ENCODE measurements around the gene GGT5. TPM values are rescaled to one million over a fixed set of nuclear protein-coding genes. Genes with fewer than 3 reads are reported as not detected.
"Not testable (repeated sequence)": the region's sequence is repeated elsewhere in the genome, so short reads cannot be mapped to it uniquely, and the experiment has no call there.

Gene GGT5, protein sequence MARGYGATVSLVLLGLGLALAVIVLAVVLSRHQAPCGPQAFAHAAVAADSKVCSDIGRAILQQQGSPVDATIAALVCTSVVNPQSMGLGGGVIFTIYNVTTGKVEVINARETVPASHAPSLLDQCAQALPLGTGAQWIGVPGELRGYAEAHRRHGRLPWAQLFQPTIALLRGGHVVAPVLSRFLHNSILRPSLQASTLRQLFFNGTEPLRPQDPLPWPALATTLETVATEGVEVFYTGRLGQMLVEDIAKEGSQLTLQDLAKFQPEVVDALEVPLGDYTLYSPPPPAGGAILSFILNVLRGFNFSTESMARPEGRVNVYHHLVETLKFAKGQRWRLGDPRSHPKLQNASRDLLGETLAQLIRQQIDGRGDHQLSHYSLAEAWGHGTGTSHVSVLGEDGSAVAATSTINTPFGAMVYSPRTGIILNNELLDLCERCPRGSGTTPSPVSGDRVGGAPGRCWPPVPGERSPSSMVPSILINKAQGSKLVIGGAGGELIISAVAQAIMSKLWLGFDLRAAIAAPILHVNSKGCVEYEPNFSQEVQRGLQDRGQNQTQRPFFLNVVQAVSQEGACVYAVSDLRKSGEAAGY
- total RNA-seq = 5.0 TPM

DNA sequence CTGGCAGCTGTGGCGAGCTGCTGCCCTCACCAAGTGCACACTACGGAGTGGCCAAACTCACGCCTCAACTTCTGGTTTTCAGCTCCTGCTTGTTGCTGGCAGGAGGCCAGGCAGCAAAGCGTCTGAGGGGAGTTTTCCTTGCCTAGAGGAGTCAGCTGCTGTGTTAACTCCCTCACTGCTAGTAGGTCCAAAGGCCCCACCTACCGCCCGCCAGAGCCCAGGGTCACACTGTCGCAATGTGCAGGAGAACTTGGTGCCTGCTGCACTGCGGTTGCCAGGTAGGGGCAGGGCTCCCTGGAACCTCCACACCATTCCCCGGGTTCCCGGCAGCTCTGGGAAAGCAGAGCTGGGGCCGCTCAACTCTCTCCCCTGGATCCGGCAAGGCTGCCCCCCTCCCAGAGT, at the start of gene GGT5:
Gene GGT5 (minus strand): TSS at position 53 of the 402 bp plus-strand sequence. CDS start 357 bp downstream, outside the sequence.
- ATAC-seq = not testable (repeated sequence)

DNA sequence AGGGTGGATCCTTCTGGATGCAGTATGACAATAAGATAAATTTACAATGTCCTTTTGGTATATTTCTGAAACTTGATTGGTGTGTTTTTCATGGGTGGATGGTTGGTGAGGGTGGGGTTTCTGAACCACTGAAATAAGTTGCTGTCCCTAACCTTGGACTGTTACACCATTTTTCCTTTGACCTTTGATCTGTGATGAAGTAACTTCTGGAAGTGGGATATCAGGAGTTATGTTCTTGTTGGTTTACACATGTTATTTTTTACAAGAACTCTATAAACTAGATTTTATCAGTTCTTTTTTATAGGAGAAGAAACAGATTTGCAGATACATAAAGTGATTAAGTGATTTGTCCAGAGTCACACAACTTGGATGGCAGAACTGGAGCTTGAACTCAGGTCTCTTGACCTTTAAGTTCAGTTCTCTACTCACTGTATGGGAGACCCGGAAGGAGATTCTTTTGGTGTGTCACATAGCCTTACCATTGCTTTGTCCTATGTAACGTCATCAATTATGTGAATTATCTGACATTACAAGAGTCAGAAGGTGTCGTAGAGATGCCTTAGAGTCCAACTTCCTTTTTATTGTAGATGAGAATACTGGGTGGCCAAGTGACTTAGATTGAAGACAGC, 47.4 kb upstream of the GGT5 start:
- ATAC-seq = not testable (repeated sequence)

DNA sequence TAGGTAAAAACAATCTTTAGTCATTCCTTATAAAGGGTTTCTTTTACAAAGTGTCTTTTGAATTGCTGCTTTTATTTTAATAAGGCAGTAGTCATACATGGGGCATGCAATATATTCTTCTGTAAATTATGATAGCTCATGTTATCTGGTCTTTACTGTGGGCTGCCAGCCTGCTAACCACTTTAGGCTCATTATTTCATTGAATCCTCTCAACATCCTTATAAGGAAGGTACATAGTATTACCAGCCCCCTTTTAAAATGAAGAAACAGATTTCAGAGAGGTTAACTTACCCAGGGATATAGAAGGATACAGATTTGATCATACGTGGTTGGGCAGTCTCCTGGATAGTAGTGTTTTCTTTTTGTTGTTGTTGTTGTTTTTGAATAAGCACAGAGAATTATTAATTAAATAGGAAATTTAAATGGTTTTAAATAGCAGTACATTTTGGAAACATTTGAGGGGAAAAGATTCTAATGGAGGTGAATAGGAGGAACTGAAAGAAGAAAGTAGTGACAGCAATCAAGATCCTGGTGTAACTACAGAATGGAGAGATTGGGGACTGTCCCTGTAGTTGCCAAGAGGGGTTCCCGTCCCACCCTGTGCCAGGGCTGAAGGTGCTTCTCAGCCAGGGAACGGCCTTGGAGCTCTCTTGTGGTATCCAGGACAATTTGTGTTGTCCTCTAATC, 46.8 kb upstream of the GGT5 start:
- ATAC-seq = no peak

DNA sequence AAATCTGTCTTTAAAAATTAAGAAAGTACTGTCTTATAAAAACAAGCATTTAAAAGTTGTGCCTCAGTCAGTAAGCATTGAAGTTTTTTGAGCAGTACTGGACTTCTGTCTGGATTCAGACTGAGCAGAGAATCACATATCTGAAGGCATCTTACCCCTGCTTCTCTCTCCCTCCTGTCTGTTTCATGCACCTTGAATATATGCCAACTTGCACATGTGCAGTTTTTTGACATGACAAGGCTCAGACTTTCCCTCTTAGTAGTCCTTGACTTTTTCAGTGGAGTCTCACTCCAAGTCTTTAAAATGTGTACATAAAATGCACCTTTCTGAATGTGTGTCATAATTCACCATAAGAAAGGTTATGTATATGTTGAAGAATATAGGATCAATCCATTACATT, 45.6 kb upstream of the GGT5 start:
- no peak for ATAC-seq

DNA sequence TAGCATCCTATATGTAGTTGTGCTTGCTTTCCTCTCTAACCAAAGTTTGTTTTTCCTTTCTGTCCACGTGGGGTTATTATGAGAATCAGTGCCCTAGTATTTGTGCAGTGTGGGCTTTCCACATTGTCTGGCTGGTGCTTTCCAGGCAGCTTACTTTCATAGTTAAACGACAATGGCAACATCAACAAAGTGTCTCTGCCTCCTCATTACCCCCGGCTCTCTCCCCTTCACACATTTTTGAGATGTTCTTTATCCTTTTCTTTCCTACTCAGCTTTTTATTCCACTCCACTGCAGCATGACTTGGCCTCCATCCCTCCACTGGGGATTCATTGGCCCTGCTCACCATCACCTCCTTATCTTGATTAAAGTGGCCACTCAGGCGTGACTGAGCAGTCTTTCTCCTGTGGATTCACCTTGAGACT, 44.9 kb upstream of the GGT5 start:
- ATAC-seq = no peak

DNA sequence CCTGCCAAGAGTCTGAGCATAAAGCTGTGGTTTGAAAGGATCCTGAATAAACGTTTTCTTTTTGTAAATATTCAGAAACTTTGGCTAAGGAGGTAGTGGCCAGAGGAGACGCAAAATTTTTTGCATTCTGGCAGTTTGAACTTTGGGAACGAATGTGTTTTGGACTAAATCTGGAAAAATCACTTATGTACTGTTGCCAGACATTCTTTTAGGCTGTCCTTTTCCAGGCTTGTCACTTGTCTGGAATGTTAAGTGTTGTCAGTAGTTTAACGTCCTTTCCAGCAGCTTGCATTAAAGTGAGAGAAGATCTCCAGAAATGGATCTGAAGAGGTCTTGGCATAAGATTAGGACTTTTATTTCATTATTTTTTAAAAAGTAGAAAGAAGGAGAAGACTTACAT, 44.2 kb upstream of the GGT5 start:
- ATAC-seq = no peak

DNA sequence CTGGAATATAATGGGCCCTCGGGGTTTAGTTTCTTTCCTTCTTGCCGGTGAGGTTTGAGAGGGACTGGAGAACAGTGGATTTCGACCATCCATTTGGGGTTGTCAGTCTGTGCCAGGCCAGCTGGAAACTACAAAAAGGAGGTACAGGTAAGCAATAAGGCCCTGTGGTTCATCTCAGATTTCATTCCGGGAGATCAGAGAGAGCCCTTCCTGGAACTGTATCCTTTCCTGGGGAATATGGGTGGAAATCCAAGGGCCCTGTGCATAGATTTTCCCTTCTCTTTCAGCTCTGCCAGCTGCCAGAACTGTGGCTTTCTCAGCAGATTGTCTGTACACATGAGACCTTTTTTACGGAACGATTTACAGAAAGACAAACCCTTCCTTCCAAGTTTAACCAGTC, 42.9 kb upstream of the GGT5 start:
- ATAC-seq = not testable (repeated sequence)

DNA sequence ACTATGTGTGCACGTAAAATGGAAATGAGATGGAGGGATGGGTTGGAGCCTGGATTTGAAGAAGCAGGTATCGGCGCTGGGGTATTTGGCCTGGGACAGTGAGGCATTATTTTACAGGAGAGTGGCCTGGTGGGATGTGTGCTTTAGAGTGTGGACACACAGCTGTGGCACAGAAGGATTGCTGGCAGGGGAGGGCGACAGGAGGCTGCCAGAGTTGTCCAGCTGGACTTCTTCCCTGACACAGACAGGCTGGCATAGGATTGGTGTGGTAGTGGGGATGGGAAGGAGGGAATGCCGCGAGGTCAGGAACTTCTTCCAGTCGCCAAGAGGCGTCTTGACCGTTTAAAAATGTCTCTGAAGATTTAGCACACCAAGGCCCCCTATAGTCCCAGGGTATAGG, 42.3 kb upstream of the GGT5 start:
- ATAC-seq = not testable (repeated sequence)

DNA sequence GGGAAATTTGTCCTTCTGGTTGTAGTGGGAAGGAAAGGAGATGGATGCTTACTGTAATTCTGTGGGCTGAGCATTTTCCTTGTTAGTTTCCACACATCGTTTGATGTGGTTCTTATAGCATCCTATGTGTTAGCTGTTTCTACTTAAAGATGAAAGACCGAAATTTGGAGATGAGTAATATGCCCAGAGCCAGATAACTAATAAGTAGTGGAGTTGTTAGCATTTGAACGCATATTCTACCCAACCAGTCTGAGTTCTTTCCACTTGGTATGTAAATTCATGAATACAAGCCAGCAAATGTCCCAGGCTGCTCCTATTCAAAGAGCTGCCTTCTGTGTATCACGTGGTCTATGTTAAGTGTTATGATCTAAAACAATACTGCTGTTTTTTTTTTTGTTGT, 40.4 kb upstream of the GGT5 start:
- ATAC-seq = no peak

DNA sequence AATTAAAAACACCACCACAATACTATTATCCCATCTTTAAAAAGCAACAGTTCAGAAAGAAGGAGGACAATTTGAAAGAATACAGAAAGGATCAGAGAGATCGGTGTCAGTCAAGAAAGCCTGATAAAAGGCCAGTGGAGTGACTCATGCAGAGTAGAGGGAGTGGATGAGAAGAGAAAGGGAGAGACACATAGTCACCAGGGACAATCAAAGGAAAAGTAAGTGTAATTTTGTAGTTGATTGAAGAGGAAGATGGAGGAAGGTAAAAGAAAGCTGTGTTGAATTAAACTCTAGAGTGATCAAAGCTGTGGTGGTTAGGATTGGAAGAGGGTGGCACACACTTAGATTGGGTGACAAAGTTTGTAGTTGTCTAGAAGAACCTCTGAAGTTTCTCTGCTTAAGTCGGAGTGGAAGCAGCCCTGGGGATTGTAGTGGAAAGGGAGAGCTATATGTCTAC, 39.9 kb upstream of the GGT5 start:
- ATAC-seq = peak; percentile 62

DNA sequence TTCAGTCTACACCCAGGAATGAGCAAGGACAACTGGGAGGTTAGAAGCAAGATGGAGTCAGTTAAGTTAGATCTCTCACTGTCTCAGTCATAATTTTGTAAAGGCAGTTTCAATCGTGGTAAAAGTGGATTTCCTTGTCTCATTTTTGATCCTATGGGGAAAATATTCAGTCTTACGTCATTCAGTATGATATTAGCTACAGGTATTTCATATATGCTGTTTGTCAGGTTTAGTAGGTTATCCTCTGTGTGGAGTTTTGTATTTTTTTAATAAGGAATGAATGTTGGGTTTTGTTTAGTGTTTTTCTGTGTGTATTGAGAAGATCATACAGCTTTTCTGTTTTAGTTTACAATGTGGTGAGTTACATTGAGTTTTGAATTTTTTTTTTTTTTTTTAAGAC, 37.5 kb upstream of the GGT5 start:
- ATAC-seq = peak; percentile 71

DNA sequence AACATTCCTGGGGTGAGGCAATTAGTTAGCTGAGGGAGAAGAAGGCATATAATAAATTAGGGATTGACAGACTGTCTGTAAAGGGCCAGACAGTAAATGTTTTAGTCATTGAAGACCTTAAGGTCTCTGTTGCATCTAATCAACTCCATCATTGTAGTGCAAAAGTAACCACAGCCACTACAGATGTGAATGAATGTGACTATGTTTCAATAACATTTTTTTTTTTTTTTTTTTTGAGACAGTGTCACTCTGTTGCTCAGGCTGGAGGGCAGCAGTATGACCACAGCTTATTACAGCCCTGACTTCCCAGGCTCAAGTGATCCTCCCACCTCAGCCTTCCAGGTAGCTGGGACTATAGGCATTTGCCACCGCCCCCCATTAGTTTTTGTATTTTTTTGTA, 35.5 kb upstream of the GGT5 start:
- peak; percentile 19 for ATAC-seq

DNA sequence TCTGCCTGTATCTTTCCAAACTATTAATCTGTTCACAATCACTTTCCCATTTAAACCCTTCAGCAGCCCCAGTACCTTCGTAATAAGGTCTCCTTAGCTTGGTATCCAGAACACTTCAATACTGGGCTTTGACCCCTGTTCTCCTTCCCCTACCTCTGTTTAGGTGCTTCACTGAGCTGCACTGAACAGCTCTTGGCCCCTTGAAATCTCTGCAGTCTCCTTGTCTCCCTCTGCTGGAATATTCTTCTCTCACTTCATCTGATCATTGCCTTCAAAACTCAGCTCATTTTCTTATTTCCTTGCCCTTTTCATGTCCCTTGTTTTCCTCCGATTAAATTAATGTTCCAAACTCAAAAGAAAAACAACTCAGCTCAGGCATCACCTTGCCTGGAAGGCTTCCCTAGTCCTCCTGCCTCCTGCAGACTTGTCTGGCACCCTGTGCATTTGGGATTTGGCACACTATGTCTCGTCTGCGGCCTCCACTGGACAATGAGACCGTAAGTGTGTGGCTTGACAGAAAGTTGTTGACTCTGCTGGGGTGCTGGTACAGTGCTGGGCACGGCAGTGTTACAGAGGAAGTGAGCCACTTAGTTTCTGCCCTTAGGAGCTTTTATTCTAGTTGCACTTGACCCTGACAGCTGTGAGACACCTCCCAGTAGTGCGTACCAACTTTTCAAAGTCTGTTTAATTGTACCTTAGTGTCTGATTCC, 30.0 kb upstream of the GGT5 start:
- ATAC-seq = not testable (repeated sequence)

DNA sequence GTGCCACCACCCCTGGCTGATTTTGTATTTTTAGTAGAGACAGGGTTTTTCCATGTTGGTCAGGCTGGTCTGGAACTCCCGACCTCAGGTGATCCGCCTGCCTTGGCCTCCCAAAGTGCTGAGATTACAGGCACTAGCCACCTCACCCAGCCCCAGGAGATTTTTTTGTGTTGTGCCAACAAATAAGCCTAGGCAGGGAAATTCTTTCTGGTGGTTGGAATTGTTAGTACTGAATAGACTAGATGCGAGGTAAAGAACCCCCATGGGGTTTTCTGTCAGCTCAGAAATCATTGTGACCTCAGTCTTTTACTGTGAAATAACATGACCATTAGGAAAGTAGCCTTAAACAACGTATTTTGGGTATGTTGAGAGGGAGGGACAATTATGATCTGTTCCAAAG, 29.0 kb upstream of the GGT5 start:
- ATAC-seq = not testable (repeated sequence)

DNA sequence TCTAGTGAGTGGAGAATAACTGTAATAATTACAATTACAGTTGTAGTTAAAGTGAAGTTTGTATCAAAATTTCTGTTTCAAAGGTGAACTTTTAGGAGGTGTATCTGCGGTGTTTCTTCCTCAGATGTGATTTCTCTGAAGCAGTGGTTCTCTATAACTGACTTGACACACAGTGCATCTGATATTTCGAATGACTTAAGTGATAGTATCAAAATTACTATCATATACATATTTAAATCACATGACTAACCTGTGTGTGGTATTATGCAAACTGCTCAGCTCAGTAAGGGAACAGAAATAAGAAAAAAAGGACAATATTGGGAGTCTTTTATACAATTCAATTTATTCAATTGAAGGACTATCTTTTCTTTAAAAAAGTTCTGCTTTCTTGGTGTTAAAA, 28.1 kb upstream of the GGT5 start:
- not testable (repeated sequence) for ATAC-seq

DNA sequence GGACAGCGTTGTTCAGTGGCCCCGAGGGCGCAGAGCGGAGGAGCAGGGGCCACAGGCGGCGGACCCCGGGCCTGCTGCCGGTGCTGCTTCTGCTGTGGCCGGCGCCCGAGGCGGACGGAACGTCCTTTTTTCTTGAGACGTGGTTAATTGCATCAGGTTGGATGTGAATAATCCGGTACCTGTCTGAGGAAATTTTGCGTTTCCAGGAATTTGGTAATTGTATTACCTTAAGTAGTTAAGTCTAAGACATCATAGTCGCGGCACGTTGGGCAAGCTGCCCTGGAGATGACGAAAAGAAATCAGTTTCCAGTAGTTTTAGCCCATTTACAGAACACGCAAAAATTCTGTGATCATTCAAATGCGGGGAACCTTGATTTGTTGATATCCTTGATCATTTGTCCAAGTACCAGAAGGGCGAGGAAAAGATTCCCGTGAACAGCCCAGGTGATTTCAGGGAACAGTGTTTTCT, 26.5 kb upstream of the GGT5 start:
- no peak for ATAC-seq

DNA sequence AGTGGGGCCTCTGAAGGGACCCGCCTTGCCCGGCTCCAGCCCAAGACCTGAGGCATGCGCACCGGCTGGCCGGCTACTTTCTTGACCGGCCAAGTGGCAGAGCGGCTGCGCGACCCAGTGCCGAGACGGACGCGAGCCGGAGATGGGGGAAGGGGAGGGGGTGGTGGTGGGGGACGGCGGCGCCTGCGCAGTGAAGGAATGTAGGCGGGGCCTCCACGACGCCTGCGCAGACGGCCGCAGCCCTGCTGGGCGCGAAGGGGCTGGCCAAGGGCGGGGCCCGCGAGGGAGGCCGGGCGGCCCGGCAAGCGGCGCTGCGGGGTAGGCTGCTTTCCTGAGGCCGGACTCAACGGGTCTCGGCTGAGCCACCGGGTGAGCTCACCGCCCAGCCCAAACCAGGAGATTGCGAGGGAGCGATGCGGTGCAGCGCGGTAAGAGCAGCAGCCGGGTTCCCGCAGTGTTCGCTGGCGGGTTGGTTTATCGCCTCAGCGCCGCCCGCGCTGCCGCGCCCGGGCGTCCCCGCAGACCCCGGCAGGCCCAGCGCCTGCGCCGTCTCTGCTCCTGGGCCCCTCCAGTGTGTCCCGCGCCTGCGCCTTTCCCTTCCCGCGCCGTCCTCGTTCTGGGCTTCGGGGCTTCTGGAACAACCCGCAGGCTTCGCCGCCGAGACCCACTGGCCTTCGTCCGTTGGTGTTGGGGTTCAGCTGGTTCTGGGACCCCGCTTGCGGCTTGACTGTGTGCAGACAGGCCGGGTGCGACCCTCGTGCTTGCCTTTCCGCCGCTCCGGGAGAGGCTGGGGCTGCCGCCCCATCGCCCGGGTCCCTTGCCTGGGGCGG, 25.9 kb upstream of the GGT5 start, which contains the start of gene SPECC1L:
Gene SPECC1L (plus strand): TSS at position 276 of the 830 bp plus-strand sequence. CDS start 31,401 bp downstream, outside the sequence.
- ATAC-seq = peak; percentile 98

DNA sequence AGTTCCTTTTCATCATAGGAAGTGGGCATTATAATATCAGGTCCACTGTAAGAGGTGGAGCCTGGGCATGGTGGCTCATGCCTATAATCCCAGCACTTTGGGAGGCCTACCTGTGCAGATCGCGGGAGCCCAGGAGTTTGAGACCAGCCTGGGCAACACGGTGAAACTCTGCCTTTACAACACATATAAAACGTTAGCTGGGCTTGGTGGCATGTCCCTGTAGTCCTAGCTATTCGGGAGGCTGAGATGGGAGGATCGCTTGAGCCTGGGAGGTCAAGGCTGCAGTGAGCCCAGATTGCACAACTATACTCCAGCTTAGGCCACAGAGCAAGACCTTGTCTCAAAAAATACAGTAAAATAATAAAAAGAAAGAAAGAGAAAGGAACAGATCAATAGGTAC, 21.6 kb upstream of the GGT5 start:
- ATAC-seq = not testable (repeated sequence)

DNA sequence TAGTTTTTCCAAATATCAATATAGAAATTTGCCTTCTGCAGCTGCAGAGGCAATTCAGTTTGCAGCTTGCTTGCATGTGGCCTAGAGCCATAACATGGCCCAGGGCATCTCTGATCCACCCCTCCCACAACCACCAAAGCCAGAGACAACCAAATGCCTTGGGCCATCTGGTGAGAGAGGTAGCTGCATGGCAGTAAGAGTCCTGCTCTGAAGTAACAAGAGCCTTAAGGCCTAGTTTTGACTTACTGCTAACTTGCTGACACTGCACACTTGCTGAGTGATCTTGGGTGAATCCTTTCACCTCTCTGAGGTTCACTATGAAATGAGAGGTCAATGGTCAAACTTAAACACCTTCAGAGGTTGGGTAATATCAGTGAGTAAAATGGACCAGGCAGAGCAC, 20.9 kb upstream of the GGT5 start:
- ATAC-seq = no peak

DNA sequence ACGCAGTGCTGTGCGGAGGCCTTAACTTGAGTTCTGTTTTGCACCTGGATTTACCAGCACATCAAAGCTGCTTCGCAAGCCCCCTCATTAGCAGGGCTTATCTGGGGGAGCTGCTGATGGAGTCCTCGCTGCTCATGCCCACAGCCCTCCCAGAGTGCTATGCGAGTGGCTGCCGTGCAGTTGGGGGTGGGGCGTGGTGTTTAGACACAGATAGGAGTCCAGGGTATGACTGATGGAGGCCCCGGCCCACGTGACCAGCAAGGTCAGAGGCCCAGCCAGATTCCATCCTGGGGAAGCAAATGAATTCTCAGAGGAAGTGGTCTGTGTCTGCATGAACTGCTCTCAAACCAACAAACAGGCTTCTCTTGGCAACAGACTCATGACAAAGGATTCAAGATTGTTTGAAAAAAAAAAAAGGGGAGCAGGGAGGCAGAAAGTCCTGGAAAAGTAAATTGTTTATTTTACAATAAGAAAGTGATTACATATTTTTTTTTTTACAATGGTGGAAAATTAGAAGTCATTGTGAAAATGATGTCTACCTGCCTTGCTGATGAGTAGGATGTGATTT, 19.5 kb upstream of the GGT5 start:
- not testable (repeated sequence) for ATAC-seq

DNA sequence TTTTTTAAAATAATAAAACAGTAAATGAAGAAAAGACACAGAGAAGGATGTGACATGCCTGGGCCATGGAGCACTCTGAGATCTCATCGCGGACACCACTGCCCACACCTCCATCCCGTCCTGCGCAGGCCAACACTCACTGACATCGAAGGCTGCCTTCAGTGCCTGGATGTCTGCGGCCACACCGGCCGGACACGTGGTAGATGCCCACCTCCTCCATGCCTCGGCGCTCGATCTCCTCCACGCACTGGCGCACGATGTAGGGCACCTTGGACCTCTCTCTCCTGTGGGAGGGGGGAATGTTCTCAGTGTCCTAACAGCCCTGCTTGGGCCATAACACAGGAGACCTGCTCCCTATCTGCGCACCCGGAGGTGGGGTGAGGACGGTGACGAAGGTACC, 18.6 kb upstream of the GGT5 start:
- not testable (repeated sequence) for ATAC-seq

Measured in esophagus mucosa (tissue), 1 donor.